Measurements from ENCODE around the gene RNF208. TPM values are rescaled to one million over a fixed set of nuclear protein-coding genes. Genes with fewer than 3 reads are reported as not detected.

RNF208 gene
- total and polyA plus RNA-seq, 7 donors, result 4.8 to 12.8 (median 6.4) TPM

GRCh38 chr9:137170486-137171148 lies 51.4 kb downstream of the RNF208 start:
- no peak for ATAC-seq
- H3K4me1 ChIP-seq, result peaks cover 23% of the 10 kb centered on the region
- intact Hi-C loops (cut with DNase I), result no loop called here
- H3K9me3 ChIP-seq, result no peaks in the 10 kb centered on the region
- H3K27me3 ChIP-seq (ENCODE audit: insufficient read depth in 3 of 3, low read length in 2 of 3), result peaks cover 0 to 58% (median 28%) of the 10 kb centered on the region in 3 donors
- TF ChIP-seq CTCF (IDR thresholded peaks at IDR 0.05), result no peak
- H3K27ac ChIP-seq, result no peak overlapping the region
- H3K36me3 ChIP-seq (ENCODE audit: insufficient read depth in 1 of 2, low read depth in 1 of 2), result no peaks in the 10 kb centered on the region
- H3K4me3 ChIP-seq, result no peak overlapping the region
- no peak for DNase-seq
- 40 to 44% (median 42%) methylated on average over 14 of the region's 14 CpGs for whole genome bisulfite sequencing, 3 donors

Other genes with a start within 250 kb of the RNF208 start
Only the 30 nearest of the 32 such genes appear.
- gene PAXX, start 229.8 kb downstream of the RNF208 start, total RNA-seq, result 10 to 100 TPM in 3 of 4 donors, 1 to 10 TPM in 1; 9.4 to 15.6 (median 12.4) TPM
- gene PAXX, start 229.8 kb downstream of the RNF208 start, polyA plus RNA-seq, result 10 to 100 TPM; 16.5 to 39.2 (median 25.2) TPM
- under 1 TPM in 3 of 4 donors, not detected in 1; 0.38 to 0.90 (median 0.54) TPM for gene CLIC3, start 225.7 kb downstream of the RNF208 start, total RNA-seq
- under 1 TPM; 0.55 to 0.94 (median 0.79) TPM for gene CLIC3, start 225.7 kb downstream of the RNF208 start, polyA plus RNA-seq
- 10 to 100 TPM; 12.2 to 23.5 (median 18.3) TPM for gene ABCA2, start 194.0 kb downstream of the RNF208 start, total RNA-seq
- gene ABCA2, start 194.0 kb downstream of the RNF208 start, polyA plus RNA-seq, result 10 to 100 TPM in 1 of 3 donors, 1 to 10 TPM in 2; 6.9 to 11.1 (median 8.5) TPM
- under 1 TPM in 1 of 4 donors, not detected in 3; 0.08 TPM for gene FUT7, start 190.2 kb downstream of the RNF208 start, total RNA-seq
- gene FUT7, start 190.2 kb downstream of the RNF208 start, polyA plus RNA-seq, result under 1 TPM in 2 of 3 donors, not detected in 1; 0.01 to 0.06 TPM
- gene NPDC1, start 176.1 kb downstream of the RNF208 start, total RNA-seq, result 10 to 100 TPM; 17.3 to 32.1 (median 22.6) TPM
- 10 to 100 TPM; 14.8 to 23.2 (median 17.6) TPM for gene NPDC1, start 176.1 kb downstream of the RNF208 start, polyA plus RNA-seq
- 1 to 10 TPM in 2 of 4 donors, under 1 TPM in 2; 0.59 to 1.4 (median 0.95) TPM for gene ENTPD2, start 168.2 kb downstream of the RNF208 start, total RNA-seq
- under 1 TPM; 0.17 to 0.29 (median 0.28) TPM for gene ENTPD2, start 168.2 kb downstream of the RNF208 start, polyA plus RNA-seq
- under 1 TPM; 0.10 to 0.15 (median 0.12) TPM for gene SAPCD2, start 151.7 kb downstream of the RNF208 start, total RNA-seq
- under 1 TPM in 2 of 3 donors, not detected in 1; 0.18 to 0.22 TPM for gene SAPCD2, start 151.7 kb downstream of the RNF208 start, polyA plus RNA-seq
- gene UAP1L1, start 144.7 kb downstream of the RNF208 start, total RNA-seq, result 1 to 10 TPM; 1.8 to 4.5 (median 3.0) TPM
- gene UAP1L1, start 144.7 kb downstream of the RNF208 start, polyA plus RNA-seq, result 1 to 10 TPM; 1.5 to 2.4 (median 1.7) TPM
- gene MAN1B1, start 135.3 kb downstream of the RNF208 start, total RNA-seq, result 10 to 100 TPM; 13.5 to 18.1 (median 14.4) TPM
- 10 to 100 TPM; 13.1 to 24.4 (median 21.8) TPM for gene MAN1B1, start 135.3 kb downstream of the RNF208 start, polyA plus RNA-seq
- gene DPP7, start 107.5 kb downstream of the RNF208 start, total RNA-seq, result 10 to 100 TPM; 43.2 to 75.3 (median 67.5) TPM
- 10 to 100 TPM; 34.8 to 67.7 (median 61.3) TPM for gene DPP7, start 107.5 kb downstream of the RNF208 start, polyA plus RNA-seq
- not detected for gene GRIN1, start 83.1 kb downstream of the RNF208 start, total RNA-seq
- under 1 TPM in 1 of 3 donors, not detected in 2; 0.06 TPM for gene GRIN1, start 83.1 kb downstream of the RNF208 start, polyA plus RNA-seq
- gene LRRC26, start 52.2 kb downstream of the RNF208 start, total RNA-seq, result not detected
- gene LRRC26, start 52.2 kb downstream of the RNF208 start, polyA plus RNA-seq, result not detected
- not detected for gene TMEM210, start 50.2 kb downstream of the RNF208 start, total RNA-seq
- gene TMEM210, start 50.2 kb downstream of the RNF208 start, polyA plus RNA-seq, result not detected
- 10 to 100 TPM; 20.5 to 32.1 (median 24.3) TPM for gene ANAPC2, start 33.7 kb downstream of the RNF208 start, total RNA-seq
- 10 to 100 TPM; 13.0 to 22.6 (median 21.6) TPM for gene ANAPC2, start 33.7 kb downstream of the RNF208 start, polyA plus RNA-seq
- 10 to 100 TPM; 51.5 to 65.4 (median 54.4) TPM for gene SSNA1, start 33.6 kb downstream of the RNF208 start, total RNA-seq
- gene SSNA1, start 33.6 kb downstream of the RNF208 start, polyA plus RNA-seq, result 100 to 1,000 TPM; 101 to 176 (median 142) TPM
- 10 to 100 TPM in 2 of 4 donors, 1 to 10 TPM in 2; 8.0 to 11.3 (median 9.8) TPM for gene TPRN, start 21.5 kb downstream of the RNF208 start, total RNA-seq
- gene TPRN, start 21.5 kb downstream of the RNF208 start, polyA plus RNA-seq, result 10 to 100 TPM in 1 of 3 donors, 1 to 10 TPM in 2; 3.6 to 11.1 (median 6.7) TPM
- gene TMEM203, start 16.6 kb downstream of the RNF208 start, total RNA-seq, result 10 to 100 TPM; 31.2 to 40.1 (median 36.0) TPM
- gene TMEM203, start 16.6 kb downstream of the RNF208 start, polyA plus RNA-seq, result 10 to 100 TPM; 30.6 to 71.6 (median 47.7) TPM
- gene NDOR1, start 16.5 kb downstream of the RNF208 start, total RNA-seq, result 1 to 10 TPM; 2.2 to 4.4 (median 3.7) TPM
- 1 to 10 TPM; 1.5 to 6.3 (median 6.2) TPM for gene NDOR1, start 16.5 kb downstream of the RNF208 start, polyA plus RNA-seq
- under 1 TPM in 3 of 4 donors, not detected in 1; 0.18 to 0.77 (median 0.32) TPM for gene CYSRT1, start 2.9 kb upstream of the RNF208 start, total RNA-seq
- 1 to 10 TPM in 1 of 3 donors, under 1 TPM in 2; 0.08 to 1.1 (median 0.11) TPM for gene CYSRT1, start 2.9 kb upstream of the RNF208 start, polyA plus RNA-seq
- gene RNF224, start 5.3 kb upstream of the RNF208 start, total RNA-seq, result not detected
- under 1 TPM in 1 of 3 donors, not detected in 2; 0.01 TPM for gene RNF224, start 5.3 kb upstream of the RNF208 start, polyA plus RNA-seq
- not detected for gene SLC34A3, start 8.7 kb upstream of the RNF208 start, total RNA-seq
- gene SLC34A3, start 8.7 kb upstream of the RNF208 start, polyA plus RNA-seq, result not detected
- gene TUBB4B, start 19.0 kb upstream of the RNF208 start, total RNA-seq, result 100 to 1,000 TPM; 111 to 273 (median 230) TPM
- 100 to 1,000 TPM; 350 to 838 (median 389) TPM for gene TUBB4B, start 19.0 kb upstream of the RNF208 start, polyA plus RNA-seq
- not detected for gene STPG3, start 29.0 kb upstream of the RNF208 start, total RNA-seq
- under 1 TPM in 1 of 3 donors, not detected in 2; 0.08 TPM for gene STPG3, start 29.0 kb upstream of the RNF208 start, polyA plus RNA-seq
- gene NELFB, start 33.1 kb upstream of the RNF208 start, total RNA-seq, result 10 to 100 TPM; 39.1 to 53.7 (median 42.8) TPM
- gene NELFB, start 33.1 kb upstream of the RNF208 start, polyA plus RNA-seq, result 10 to 100 TPM; 43.2 to 74.3 (median 58.5) TPM
- gene TOR4A, start 55.5 kb upstream of the RNF208 start, total RNA-seq, result 1 to 10 TPM; 1.7 to 2.3 (median 2.1) TPM
- gene TOR4A, start 55.5 kb upstream of the RNF208 start, polyA plus RNA-seq, result 1 to 10 TPM in 2 of 3 donors, under 1 TPM in 1; 0.77 to 2.3 (median 1.1) TPM
- gene NRARP, start 80.0 kb upstream of the RNF208 start, total RNA-seq, result 1 to 10 TPM; 3.5 to 7.5 (median 5.3) TPM
- gene NRARP, start 80.0 kb upstream of the RNF208 start, polyA plus RNA-seq, result 1 to 10 TPM in 1 of 3 donors, under 1 TPM in 2; 0.73 to 1.4 (median 0.91) TPM
- 10 to 100 TPM in 2 of 4 donors, 1 to 10 TPM in 2; 6.7 to 11.2 (median 9.7) TPM for gene EXD3, start 200.9 kb upstream of the RNF208 start, total RNA-seq
- gene EXD3, start 200.9 kb upstream of the RNF208 start, polyA plus RNA-seq, result 1 to 10 TPM; 5.7 to 9.9 (median 7.2) TPM
- 1 to 10 TPM in 3 of 4 donors, under 1 TPM in 1; 0.62 to 5.1 (median 2.5) TPM for gene NOXA1, start 201.2 kb upstream of the RNF208 start, total RNA-seq
- 1 to 10 TPM in 1 of 3 donors, under 1 TPM in 2; 0.43 to 1.0 (median 0.83) TPM for gene NOXA1, start 201.2 kb upstream of the RNF208 start, polyA plus RNA-seq
- not detected for gene ENTPD8, start 219.1 kb upstream of the RNF208 start, total RNA-seq
- gene ENTPD8, start 219.1 kb upstream of the RNF208 start, polyA plus RNA-seq, result under 1 TPM in 1 of 3 donors, not detected in 2; 0.01 TPM
- gene NSMF, start 237.1 kb upstream of the RNF208 start, total RNA-seq, result 10 to 100 TPM in 1 of 4 donors, 1 to 10 TPM in 3; 4.8 to 11.2 (median 6.4) TPM
- 10 to 100 TPM in 1 of 3 donors, 1 to 10 TPM in 2; 4.9 to 11.0 (median 5.7) TPM for gene NSMF, start 237.1 kb upstream of the RNF208 start, polyA plus RNA-seq